Measurements from ENCODE around the gene PCSK7. TPM values are rescaled to one million over a fixed set of nuclear protein-coding genes. Genes with fewer than 3 reads are reported as not detected.
A peak's percentile ranks its signal among the peaks of the same experiment; 100 is the strongest.

PCSK7 gene
- total and polyA plus RNA-seq, 10 of the 15 experiments (the other 5 are each of a cell fraction or from before 2014, with no cell fraction given): 5.5 to 81.5 (median 51.6) TPM

DNA sequence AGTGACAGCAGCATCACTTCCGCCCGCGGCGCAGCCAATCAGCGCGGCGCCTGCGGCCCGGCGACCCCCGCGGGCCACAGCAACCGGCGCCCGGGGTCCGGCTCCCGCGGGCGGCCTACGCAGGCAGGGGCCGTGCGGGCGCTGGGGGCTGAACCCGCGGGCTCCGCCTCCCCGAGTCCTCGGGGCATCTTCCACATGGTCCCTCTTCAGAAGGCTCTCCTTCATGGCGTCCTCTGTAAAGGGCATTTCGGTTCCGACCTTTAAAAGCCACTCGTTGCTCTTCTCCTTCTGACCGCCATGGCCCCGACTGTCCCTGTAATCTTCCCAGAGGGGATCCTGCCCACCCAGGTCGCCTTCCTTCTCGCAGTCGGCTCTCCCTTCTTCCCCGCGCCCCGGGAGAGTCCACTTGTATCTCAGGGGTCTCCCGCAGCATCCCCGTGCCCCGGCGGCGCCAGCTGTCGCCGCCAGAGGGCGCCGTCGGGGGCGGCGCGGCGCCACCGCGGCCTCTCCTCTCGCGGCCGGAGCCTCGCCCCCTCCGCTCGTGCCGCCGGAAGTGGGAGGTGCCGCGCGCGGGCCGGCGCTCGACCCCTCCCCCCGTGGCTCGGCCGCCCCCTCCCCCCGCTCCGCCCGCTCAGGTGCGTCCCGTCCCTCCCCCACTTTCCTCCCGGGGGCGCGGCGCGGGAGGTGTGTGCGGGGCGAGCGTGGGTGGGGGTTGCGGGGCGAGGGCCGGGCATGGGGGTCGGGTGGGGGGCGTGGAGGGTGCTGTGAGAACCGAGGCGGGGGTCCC, 412 bp upstream of the PCSK7 start, which contains the start of gene RNF214 (continued):
- no peak for TF ChIP-seq NFXL1 (IDR thresholded peaks at IDR 0.05; ENCODE audit: borderline replicate concordance)
- TF ChIP-seq FOXM1 (IDR thresholded peaks at IDR 0.05; ENCODE audit: low read depth, low read length): no peak
- TF ChIP-seq RBBP5 (conservative IDR thresholded peaks at IDR 0.05): no peak
- no peak for TF ChIP-seq BRCA1 (IDR thresholded peaks at IDR 0.05; ENCODE audit: low read depth, low read length)
- no peak for TF ChIP-seq STAT3 (IDR thresholded peaks at IDR 0.05; ENCODE audit: low read depth, low read length)
- 0 out of 2 replicates have a peak, but pooled peaks have one; percentile 23 for TF ChIP-seq RELB (IDR thresholded peaks at IDR 0.05; ENCODE audit: low read depth)
- TF ChIP-seq RFX5 (IDR thresholded peaks at IDR 0.05; ENCODE audit: low read depth, low read length): peak; percentile 83
- TF ChIP-seq ETV6 (conservative IDR thresholded peaks at IDR 0.05 in 1 of 2, IDR thresholded peaks at IDR 0.05 in 1 of 2; ENCODE audit: borderline replicate concordance in 1 of 2, low read depth in 1 of 2): no peak
- TF ChIP-seq ZNF217 (IDR thresholded peaks at IDR 0.05): no peak
- TF ChIP-seq USF2 (IDR thresholded peaks at IDR 0.05; ENCODE audit: borderline replicate concordance, low read depth, low read length): no peak
- TF ChIP-seq, protein P1, sequence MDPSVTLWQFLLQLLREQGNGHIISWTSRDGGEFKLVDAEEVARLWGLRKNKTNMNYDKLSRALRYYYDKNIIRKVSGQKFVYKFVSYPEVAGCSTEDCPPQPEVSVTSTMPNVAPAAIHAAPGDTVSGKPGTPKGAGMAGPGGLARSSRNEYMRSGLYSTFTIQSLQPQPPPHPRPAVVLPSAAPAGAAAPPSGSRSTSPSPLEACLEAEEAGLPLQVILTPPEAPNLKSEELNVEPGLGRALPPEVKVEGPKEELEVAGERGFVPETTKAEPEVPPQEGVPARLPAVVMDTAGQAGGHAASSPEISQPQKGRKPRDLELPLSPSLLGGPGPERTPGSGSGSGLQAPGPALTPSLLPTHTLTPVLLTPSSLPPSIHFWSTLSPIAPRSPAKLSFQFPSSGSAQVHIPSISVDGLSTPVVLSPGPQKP (IDR thresholded peaks at IDR 0.05; ENCODE audit: low read depth, low read length): 0 out of 2 replicates have a peak, but pooled peaks have one; percentile 32
- TF ChIP-seq SIX5 (IDR thresholded peaks at IDR 0.05; ENCODE audit: low read depth, low read length, severe bottlenecking): no peak
- no peak; the same call in none of the 2 replicates for TF ChIP-seq CREM (IDR thresholded peaks at IDR 0.05; ENCODE audit: low read depth)
- peak; percentile 67 for TF ChIP-seq YY1 (IDR thresholded peaks at IDR 0.05; ENCODE audit: low read depth, low read length)
- TF ChIP-seq CEBPB (IDR thresholded peaks at IDR 0.05; ENCODE audit: borderline replicate concordance in 1 of 2, low read depth in 2 of 2, low read length in 2 of 2): no peak
- no peak for TF ChIP-seq KAT2A (conservative IDR thresholded peaks at IDR 0.05; ENCODE audit: control insufficient read depth, low read depth, low read length)
- TF ChIP-seq IRF4 (IDR thresholded peaks at IDR 0.05; ENCODE audit: low read depth, low read length): no peak
- peak; percentile 79; the same call in 1 of the 2 replicates for TF ChIP-seq NBN (IDR thresholded peaks at IDR 0.05)
- no peak for TF ChIP-seq ZBTB4 (CRISPR knock-in tag; IDR thresholded peaks at IDR 0.05)
- no peak for TF ChIP-seq MTA2 (IDR thresholded peaks at IDR 0.05; ENCODE audit: low read depth)
- TF ChIP-seq TCF3 (IDR thresholded peaks at IDR 0.05; ENCODE audit: borderline replicate concordance, insufficient read depth, low read depth, low read length): peak; percentile 80; the same call in 1 of the 2 replicates
- no peak for TF ChIP-seq WRNIP1 (IDR thresholded peaks at IDR 0.05; ENCODE audit: borderline replicate concordance, low read depth, low read length)
- TF ChIP-seq PKNOX1 (IDR thresholded peaks at IDR 0.05): no peak

All from GM12878 (cell line).